Adipose tissue (tissue), 3 donors: ENCODE measurements around the gene SHH. TPM values are rescaled to one million over a fixed set of nuclear protein-coding genes. Genes with fewer than 3 reads are reported as not detected.

Experiments used
- H3K27ac ChIP-seq: one replicate; pipeline ENCODE4 v1.5.1; 2013; ENCODE audit warnings: low read depth, low read length
- WGBS, 3 donors: extraction: QIAGEN DNeasy Blood & Tissue Kit; methylation state at CpG; one replicate each; pipeline ENCODE4 v1.1.7; 2013; 5-methylcytosine and 5-hydroxymethylcytosine counted together
- polyA plus RNA-seq, 3 donors: library from polyadenylated mRNA; stranded (reverse); fragments of 200-250 nt; gene quantifications; one replicate each; pipeline ENCODE4 v1.2.3, GENCODE V29; 2013
- donor health status: healthy with polysubstance abuse.
- donor health status: Bipolar disorder and iron deficiency.
- donor health status: healthy.

Gene SHH
- polyA plus RNA-seq, result under 1 TPM; 0.01 to 0.25 (median 0.22) TPM

DNA sequence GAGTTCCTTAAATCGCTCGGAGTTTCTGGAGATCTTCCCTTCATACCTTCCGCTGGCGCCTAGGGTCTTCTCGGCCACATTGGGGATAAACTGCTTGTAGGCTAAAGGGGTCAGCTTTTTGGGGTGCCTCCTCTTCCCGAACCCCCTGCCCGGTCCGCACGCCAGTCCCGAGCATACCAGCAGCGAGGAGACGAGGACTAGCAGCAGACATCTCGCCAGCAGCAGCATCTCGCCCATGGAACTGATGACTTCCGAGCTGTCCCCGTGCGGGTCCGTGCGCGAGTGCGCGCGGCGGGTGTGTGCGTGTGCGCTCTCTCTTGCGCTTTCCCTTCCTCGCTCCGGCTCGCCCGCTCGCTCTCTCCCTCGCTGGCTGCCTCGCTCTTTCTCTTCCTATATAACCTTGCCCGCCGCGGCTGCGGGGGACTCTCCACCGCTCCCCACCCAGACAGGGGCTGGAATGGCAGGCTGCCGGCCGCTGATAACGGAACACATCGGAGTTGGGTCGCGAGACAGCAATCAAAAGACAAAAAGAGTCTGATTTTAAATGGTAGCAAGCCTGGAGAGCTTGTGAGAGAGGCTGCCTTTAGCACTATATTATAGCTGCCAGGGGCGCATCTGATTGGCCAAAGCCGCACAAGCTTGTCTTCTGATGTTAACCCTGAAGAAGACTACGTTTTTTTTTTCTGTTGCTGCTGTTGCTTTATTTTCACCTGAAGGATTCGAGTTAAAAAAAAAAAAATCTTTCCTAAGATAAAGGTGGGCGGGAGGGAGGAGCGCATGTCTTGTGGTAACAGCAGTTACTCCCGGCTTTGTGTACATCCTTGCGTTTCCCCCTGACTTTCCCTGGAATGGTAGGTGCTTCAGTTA lies at the start of gene SHH:
Gene SHH, minus strand, starts transcription at position 569 of the 867 bp plus-strand sequence. Its CDS starts 341 bp downstream, at position 228.
- no peak within 1 kb of the TSS for H3K27ac ChIP-seq
- WGBS, 3 donors, result 1 to 2% (median 2%) methylated on average over 53 of the region's 53 CpGs

DNA sequence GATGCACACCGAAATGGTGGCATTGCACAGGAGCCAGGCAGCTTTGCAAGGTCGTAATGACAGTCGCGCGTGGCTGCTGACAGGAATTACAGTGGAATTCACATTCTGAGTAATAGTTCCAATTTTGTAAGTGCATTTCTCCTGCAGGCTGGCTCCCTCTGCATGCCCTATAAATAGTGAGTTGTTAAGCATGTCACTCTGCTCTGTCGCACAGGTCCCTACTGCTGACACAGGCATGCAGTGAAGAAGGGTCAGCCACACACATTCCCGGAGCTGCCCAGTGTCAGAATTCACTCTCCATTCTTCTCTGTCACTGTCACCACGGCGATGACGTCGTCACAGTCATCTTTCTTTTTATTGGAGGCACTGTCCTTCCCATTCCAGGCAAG lies 49.2 kb upstream of the SHH start:
- WGBS, 3 donors, result 34 to 56% (median 56%) methylated on average over 11 of the region's 11 CpGs
- H3K27ac ChIP-seq, result no peak overlapping the region

DNA sequence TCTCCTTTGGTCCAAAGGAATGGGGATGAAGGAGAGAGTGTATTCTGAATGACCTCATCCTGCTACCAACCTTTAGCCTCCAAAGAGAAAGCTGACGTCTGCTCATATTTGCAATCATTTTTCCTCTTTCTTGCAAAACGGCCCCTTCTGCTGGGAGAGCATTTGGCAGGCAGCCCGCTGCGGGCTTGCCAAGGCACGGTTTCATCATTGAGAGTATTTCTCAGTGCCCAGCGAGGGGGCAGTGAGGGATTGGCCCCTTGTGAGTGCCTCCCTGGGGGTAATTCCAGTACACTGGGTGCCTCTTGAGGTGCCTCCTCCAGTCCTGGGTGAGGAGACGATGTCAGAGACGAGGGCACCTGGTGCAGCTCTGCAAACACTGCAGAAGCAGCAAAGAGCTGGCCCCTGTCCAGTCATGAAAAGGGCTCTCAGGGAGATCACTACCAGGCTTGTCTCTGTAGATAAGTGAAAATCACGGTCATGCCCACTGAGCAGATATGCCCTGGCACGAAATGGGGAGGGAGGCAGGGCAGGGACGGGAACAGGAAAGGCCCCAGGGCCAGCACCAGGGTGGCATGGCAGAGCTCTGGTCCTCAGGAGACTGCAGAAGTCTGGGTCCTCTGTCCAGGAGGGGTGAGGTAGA lies 48.7 kb upstream of the SHH start:
- WGBS, 3 donors, result 20 to 37% (median 25%) methylated on average over 11 of the region's 11 CpGs

DNA sequence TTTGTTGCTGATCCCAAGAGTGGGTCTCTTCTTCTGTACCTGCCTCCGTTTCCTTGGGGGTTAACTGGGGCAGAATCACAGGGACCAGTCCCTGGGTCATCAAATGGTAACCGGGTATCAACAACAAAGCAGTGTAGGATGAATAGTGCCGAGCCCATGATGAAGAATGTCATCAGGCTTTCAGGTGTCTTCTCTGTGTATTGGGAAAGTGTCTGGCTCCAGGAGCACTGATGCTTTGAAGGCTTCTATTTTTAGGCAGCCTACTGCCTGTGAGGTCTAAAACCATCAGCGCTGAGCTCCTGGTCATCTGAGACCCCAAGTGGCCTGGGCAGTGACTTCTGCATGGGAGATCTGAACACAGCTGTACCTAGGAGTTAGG lies 48.2 kb upstream of the SHH start:
- 62 to 70% (median 64%) methylated on average over 4 of the region's 4 CpGs for WGBS, 3 donors

More for the DNA sequence above, 48.7 kb upstream of the SHH start:
- no peak overlapping the region for H3K27ac ChIP-seq

DNA sequence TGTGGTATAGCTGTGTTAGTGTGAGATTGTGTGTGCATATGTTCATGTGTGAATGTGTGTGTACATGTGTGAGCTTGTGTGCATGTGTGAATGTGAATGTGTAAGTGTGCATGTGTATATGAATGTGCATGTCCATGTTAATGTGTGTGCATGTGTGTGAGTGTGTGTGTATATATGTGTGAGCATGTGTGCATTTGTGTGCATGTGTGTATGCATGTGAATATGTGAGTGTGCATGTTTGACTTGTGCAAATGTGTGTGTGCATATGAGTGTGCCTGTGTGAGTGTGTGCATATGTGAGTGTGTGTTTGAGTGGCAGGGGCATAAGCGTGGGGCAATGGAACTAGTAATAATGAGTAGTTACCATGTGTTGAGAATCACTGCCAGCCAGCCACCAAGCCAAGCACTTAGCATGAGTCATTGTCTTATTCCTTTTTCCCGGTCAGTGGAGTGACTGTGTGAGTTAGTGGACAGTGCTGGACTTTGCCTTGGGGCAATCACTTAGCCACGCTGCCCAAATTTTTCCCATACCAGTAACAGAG lies 46.3 kb upstream of the SHH start:
- H3K27ac ChIP-seq, result no peak overlapping the region
- 56 to 79% (median 58%) methylated on average over 3 of the region's 3 CpGs for WGBS, 3 donors

More for the DNA sequence above, 48.2 kb upstream of the SHH start:
- H3K27ac ChIP-seq, result no peak overlapping the region

DNA sequence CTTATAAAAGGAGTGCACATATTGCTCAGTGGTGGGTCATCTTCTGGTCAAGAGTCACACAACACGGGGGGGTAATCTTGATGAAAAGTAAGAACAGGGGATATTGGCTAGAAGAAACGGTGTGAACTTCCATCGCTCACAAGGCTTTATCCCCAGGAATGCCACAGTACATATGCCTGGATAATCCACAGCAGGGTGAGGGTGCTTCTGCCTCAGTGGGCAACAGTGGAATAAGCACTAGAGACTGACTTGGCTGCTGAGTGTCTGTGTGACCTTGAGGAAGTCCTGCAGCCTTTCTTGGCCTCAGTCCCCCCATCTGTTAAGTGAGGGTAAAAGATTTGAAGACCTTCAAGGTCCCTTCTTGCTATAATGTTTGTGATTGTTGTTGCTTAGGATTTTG lies 44.9 kb upstream of the SHH start:
- 84 to 89% (median 87%) methylated on average over 3 of the region's 3 CpGs for WGBS, 3 donors
- H3K27ac ChIP-seq, result no peak overlapping the region

DNA sequence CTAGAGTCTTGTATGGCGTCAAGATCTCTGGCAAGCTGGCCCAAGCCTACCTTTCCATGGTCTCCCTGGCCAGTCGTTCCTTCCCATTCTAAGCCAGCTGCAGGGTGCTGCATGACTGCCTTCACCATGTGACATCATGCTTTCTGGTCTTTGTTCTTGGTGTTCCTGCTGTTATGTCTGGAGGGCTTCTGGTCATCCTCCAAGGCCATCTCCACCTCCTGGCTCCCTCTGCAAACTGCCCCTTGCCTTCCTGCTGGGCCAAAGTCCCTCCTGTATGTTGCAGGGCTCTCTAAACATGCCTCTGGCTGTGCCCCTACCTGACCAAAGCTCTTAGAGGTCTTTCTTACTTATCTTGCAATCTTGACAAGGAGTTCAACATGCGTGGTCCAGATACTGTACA lies 44.4 kb upstream of the SHH start:
- H3K27ac ChIP-seq, result no peak overlapping the region
- WGBS, 3 donors, result 77 to 83% (median 79%) methylated on average over 3 of the region's 3 CpGs

DNA sequence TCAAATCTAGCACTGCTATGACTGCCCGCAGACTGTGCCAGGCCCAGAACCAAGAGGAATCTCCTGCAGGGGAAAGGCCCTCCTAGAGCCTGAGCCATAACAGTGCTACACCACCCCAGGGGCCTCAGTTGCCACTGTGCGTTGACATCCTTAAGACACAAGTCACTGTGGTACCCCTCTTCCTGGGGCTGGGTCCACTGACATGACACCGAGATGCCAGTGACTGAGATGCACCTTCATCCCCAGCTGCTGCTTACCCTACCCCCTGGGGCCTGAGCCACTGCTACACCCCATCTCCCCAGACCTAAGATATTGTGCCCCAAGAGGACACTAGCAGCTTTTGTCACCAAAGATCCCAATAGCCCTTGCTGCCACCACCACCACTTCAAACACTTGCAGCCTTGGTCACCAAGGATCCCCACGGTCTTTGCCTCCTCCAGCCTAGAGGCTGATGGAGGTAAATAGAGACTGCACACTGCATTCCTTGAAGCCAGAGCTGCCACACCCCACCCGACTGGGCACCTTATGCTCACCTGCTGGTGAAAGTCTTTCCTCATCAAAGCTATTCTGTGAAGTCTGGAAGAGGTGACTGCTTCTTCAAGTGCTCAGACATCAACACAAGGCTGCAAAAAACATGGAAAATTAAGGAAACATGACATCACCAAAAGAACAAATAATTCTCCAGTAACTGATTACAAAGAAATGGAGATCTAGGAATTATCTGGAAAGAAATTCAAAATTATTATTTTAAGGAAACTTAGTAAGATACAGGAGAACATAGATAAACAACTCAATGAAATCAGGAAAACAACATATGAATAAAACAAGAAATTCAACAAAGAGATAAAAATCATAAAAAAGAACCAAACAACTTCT lies 40.4 kb upstream of the SHH start:
- no peak overlapping the region for H3K27ac ChIP-seq
- WGBS, 3 donors, result 86 to 87% (median 87%) methylated on average over 5 of the region's 5 CpGs

DNA sequence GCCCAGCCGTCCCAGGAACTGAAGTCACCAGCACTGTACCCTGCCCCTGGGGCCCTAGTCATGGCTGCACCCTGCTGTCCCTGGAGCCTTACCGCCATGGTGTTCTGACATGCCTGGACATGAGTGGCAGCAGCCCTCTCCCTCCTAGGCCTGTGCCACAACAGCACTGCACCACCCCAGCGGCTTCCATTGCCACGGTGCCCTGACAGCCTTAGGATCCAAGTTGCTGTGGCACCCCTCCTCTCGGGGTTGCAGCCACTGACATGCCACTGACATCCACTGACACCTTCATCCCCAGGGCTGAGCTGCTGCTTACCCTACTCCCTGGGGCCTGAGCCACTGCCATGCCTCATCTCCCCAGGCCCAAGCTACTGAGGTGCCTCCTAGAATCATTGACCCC lies 39.6 kb upstream of the SHH start:
- H3K27ac ChIP-seq, result no peak overlapping the region
- 88 to 90% (median 89%) methylated on average over 5 of the region's 5 CpGs for WGBS, 3 donors

DNA sequence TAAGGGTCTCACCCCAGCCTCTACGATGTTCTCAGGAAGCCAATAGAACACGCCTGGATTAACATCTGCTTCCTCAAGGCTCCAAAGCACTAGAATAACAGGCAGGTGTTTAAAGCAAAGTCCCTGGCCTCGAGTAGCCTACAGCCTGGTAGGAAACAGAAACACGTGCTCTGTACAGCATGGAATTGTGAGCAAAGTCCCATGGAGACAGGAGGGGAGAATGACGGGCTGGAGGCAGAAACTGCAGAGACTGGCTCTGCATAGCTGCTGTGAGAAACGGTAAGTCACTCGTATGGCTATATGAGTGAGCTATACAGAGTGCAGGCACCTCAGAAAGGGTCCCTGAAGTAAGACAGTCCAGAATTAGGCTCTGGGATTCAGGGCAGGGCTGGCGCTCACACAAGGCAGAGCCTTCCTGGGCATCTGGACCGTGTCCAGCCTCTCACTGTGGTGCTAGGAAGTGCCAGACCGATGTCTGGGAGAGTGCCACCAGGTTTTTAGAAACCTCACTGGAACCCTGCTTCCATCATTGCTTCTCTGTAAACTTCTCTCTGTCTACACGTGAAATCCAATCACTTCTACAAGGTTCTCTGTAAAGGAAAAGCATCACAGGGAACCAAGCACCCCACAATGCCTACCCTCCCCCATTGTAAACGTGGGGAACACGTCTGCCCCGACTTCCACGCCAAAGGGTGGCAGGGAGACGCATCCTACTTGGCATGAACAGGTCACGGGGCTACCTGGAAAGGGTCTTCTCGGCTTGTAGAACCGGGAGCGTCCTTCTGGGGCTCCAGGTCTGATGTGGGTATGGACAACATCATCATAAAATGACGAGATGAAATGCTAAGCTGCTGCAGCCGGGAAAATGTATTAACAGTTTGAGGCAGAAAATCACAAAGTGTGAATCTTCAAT lies 38.8 kb upstream of the SHH start:
- H3K27ac ChIP-seq, result no peak overlapping the region
- 64 to 71% (median 66%) methylated on average over 22 of the region's 22 CpGs for WGBS, 3 donors

DNA sequence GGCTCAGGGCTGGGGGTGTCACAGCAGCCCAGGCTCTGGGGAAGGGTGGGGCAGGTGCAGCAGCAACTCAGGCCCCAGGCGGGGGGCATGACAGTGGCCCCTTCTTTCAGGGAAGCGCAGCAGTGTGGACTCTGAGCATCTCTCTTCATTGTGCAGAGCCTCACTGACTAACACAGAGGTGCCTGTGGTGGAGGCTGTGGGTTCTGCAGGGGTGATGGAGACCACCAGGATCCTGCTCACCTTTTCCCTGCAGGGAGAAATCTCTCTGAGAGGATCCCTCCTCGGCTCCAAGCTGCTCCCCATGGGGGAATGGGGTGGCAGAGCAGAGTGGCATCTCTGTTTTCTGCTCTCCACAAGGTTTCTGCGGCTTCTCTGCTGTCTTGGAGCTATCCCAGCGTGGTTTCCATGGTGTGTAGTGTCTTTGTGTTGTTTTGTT lies 37.8 kb upstream of the SHH start:
- H3K27ac ChIP-seq, result no peak overlapping the region
- 76 to 81% (median 77%) methylated on average over 5 of the region's 5 CpGs for WGBS, 3 donors

DNA sequence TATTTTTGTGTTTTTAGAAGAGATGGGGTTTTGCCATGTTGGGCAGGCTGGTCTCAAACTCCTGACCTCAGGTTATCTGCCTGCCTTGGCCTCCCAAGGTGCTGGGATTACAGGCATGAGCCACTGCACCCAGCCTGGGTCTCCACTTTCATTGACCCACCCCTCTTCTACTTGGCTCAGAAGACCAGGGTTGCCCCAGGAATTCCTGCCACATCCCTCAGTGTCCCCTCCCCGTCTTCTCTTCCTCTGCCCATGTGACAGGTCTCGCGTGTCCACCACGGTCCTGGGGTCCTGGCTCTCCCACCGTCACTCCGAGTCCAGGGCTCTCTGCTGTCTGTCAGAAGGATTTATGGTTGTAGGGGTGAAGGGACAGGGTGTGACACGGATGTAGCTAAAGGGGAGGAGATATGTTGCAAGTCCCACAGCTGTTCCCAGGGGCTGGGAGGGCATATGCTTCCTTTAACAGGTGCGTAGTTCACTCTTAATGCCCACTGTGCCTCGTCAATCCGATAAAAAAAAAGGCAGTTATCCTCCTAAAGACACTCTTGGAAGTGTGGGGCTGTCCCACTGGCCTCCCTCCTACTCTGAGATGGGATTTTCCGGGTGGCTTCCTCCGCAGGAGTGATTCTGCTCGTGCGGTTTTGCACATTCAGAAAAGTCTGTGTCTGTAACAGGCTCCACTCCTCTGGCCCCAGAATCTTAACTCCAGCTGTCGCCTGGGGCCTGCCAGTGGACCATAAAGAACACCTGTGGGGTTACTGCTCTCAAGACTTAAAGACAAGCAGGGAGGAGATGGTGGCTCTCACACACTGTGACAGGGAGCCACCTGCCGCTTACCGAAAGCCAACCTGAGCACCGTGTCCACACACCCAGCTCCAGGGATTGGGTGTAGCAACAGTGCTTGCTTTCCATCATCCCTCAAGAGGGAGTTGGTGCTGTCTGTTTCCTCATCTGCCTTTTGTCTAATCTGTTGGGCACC lies 36.7 kb upstream of the SHH start:
- 63 to 67% (median 63%) methylated on average over 18 of the region's 18 CpGs for WGBS, 3 donors
- no peak overlapping the region for H3K27ac ChIP-seq

DNA sequence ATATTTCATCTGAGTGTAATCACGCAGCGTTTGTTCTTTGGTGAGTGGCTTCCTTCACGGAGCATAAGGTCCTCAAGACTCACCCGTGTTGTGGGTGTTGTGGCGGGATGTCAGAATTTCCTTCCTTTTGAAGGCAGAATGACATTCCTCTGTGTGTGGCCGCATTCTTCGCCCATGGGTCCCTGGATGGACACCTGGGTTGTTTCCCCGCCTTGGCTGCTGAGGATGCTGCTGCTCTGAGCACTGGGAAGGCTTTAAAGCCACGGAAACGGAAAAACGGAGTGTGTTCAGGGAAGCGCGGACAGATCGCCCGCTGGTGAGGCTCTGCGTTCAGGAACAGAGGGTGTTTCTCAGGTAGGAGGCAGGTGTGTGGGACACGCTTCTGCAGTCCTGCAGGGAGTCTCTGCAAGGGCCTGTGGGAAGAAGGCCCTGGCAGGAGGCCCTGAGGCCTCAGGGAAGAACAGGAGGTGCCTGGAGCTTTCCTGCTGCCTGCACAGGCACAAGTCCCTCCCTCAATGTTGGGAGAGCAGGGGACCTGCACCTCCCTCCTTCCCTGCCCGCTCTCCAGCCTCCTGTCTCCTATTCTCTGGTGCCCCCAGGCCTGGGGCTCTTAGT lies 35.7 kb upstream of the SHH start:
- H3K27ac ChIP-seq, result no peak overlapping the region
- 62 to 71% (median 66%) methylated on average over 17 to 18 of the region's 18 CpGs for WGBS, 3 donors

DNA sequence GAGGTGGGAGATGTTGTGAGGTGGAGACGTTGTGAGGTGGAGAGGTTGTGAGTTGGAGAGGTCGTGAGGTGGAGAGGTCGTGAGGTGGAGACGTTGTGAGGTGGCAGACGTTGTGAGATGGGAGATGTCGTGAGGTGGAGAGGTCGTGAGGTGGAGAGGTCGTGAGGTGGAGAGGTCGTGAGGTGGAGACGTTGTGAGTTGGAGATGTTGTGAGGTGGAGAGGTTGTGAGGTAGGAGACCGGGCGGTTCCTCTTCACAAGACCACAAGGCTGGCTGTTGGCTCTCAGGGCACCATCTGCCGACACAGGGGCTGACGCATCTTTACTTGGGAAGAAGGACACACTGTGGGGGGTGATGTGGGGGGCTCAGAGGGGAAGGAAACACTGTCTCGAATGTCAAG lies 34.7 kb upstream of the SHH start:
- WGBS, 3 donors, result 74 to 84% (median 83%) methylated on average over 15 of the region's 15 CpGs
- no peak overlapping the region for H3K27ac ChIP-seq

DNA sequence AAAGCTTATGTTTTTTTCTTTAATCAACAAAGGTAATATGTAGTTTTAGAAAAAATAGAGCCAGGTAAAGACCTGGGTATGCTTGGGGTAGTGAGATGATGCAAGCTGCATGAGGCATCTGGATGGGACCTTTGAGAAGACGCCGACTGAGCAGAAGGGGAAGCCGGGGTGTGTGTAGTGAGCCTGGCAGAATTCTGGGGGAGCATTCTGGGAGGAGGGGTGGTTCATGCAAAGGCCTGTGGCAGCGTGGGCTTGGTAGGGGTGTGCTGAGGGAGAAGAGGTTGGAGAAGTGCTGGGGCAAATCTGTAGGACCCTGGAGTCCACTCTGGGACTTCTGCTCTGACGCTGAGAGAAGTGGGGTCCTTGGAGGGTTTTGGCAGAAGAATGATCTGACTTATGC lies 33.9 kb upstream of the SHH start:
- H3K27ac ChIP-seq, result no peak overlapping the region
- 81 to 92% (median 86%) methylated on average over 5 of the region's 5 CpGs for WGBS, 3 donors

DNA sequence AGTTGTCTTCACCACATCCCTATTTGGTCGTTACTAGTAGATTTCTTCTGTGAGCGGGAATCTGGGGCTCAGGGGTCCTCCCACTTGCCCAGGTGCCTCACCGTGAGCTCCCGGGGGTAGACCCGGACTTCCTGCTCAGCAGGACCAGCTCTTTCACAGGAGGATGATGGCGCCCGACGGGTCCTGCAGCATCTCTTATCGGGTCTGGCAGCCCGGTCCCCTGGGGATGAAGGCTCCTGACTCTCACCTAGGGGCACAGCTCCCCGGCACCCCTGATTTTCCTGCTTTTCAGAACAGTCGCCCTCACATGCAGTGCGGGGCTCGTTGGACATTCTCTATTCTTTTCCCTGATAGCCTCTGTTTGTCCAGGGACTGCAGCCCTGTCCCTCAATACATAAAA lies 33.0 kb upstream of the SHH start:
- WGBS, 3 donors, result 87 to 94% (median 91%) methylated on average over 14 of the region's 14 CpGs
- H3K27ac ChIP-seq, result no peak overlapping the region
